Panc1 (cell line): ENCODE data around the gene CTNND2.
"Not testable (repeated sequence)": the region's sequence is repeated elsewhere in the genome, so short reads cannot be mapped to it uniquely, and the experiment has no call there.

Experiments used
- CTCF ChIP-seq: fragments of 450-650 bp; IDR thresholded peaks from 2 replicates; pipeline ENCODE4 v1.5.1; 2017; ENCODE audit warnings: mild to moderate bottlenecking
- POLR2AphosphoS5 ChIP-seq: IDR thresholded peaks from 2 replicates; pipeline ENCODE4 v1.6.1; 2012; ENCODE audit warnings: mild to moderate bottlenecking, low read depth, low read length, moderate library complexity
- TCF7L2 ChIP-seq: IDR thresholded peaks from 2 replicates; pipeline ENCODE4 v1.6.1; 2011; ENCODE audit warnings: mild to moderate bottlenecking, low read depth, low read length, inconsistent platforms

GRCh38 chr5:11065723-11066122, 838.5 kb downstream of the CTNND2 start:
- TF ChIP-seq CTCF, POLR2AphosphoS5, TCF7L2: not testable (repeated sequence)
